Suprapubic skin (tissue), 4 donors: Measurements from ENCODE around the gene CHI3L1.

ENCODE experiments used
- POLR2A ChIP-seq, 2 donors: fragments of 450-650 bp; IDR thresholded peaks; one replicate each; pipeline ENCODE4 v1.6.1; 2017; ENCODE audit warnings: antibody characterized with exemption in 2 of 2, mild to moderate bottlenecking in 2 of 2, moderate library complexity in 2 of 2
- POLR2AphosphoS5 ChIP-seq, 3 donors: sonication (generic); formaldehyde crosslinking; IDR thresholded peaks; one replicate each; pipeline ENCODE4 v1.6.1; 2017; ENCODE audit warnings: antibody characterized with exemption in 3 of 3

- TF ChIP-seq POLR2A (IDR thresholded peaks at IDR 0.05) (no peak), POLR2AphosphoS5 (IDR thresholded peaks at IDR 0.05) (no peak)
These were observed 25.3 kb downstream of the CHI3L1 start for GRCh38 chr1:203161175-203161574.
